SK-N-SH treated with all-trans-retinoic acid at 6 μM for 48 hours (cell line): ENCODE results near the gene STIM2.

ENCODE experiments used
- PATZ1 ChIP-seq: fragments of 250-450 bp; sonication (Bioruptor Pico); IDR thresholded peaks from 2 replicates; pipeline ENCODE4 v1.8.0; 2020; ENCODE audit warnings: mild to moderate bottlenecking, moderate library complexity, borderline replicate concordance
- RARB ChIP-seq: fragments of 250-450 bp; sonication (Bioruptor Pico); IDR thresholded peaks from 2 replicates; pipeline ENCODE4 v1.8.0; 2021; ENCODE audit warnings: mild to moderate bottlenecking, moderate library complexity
- ZC3H10 ChIP-seq: fragments of 250-450 bp; sonication (Bioruptor Pico); IDR thresholded peaks from 2 replicates; pipeline ENCODE4 v1.5.1; 2021; ENCODE audit warnings: mild to moderate bottlenecking, moderate library complexity
- ZNF565 ChIP-seq: fragments of 450-650 bp; formaldehyde crosslinking; conservative IDR thresholded peaks from 2 replicates; pipeline ENCODE4 v1.5.0; 2020; ENCODE audit warnings: low read depth, mild to moderate bottlenecking, moderate library complexity

GRCh38 chr4:27000820-27001219 is 140.2 kb downstream of the STIM2 start:
- TF ChIP-seq RARB (CRISPR knock-in tag), result no peak
- no peak for TF ChIP-seq PATZ1
- TF ChIP-seq ZC3H10, result no peak
- TF ChIP-seq ZNF565, result no peak
